Stimulated activated CD4-positive, alpha-beta T cell treated with anti-CD3 and anti-CD28 coated beads, Interleukin-2, amount 100 ng/mL, for 4 hours (primary cell): Measurements from ENCODE around the gene ZC2HC1C.
A peak's percentile ranks its signal among the peaks of the same experiment; 100 is the strongest.

Source experiments
- DNase-seq: peaks from one replicate; pipeline ENCODE4 v3.0.0-alpha.2; 2020; ENCODE audit warnings: low read depth

The ZC2HC1C gene, protein sequence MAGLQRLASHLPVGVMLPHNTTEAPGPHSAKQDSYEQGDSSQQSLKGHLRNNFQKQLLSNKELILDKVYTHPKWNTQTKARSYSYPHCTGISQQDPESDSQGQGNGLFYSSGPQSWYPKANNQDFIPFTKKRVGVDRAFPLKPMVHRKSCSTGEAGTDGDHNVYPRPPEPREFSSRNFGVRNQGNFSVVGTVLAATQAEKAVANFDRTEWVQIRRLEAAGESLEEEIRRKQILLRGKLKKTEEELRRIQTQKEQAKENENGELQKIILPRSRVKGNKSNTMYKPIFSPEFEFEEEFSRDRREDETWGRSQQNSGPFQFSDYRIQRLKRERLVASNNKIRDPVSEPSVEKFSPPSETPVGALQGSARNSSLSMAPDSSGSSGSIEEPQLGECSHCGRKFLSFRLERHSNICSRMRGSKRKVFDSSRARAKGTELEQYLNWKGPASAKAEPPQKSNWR

DNA sequence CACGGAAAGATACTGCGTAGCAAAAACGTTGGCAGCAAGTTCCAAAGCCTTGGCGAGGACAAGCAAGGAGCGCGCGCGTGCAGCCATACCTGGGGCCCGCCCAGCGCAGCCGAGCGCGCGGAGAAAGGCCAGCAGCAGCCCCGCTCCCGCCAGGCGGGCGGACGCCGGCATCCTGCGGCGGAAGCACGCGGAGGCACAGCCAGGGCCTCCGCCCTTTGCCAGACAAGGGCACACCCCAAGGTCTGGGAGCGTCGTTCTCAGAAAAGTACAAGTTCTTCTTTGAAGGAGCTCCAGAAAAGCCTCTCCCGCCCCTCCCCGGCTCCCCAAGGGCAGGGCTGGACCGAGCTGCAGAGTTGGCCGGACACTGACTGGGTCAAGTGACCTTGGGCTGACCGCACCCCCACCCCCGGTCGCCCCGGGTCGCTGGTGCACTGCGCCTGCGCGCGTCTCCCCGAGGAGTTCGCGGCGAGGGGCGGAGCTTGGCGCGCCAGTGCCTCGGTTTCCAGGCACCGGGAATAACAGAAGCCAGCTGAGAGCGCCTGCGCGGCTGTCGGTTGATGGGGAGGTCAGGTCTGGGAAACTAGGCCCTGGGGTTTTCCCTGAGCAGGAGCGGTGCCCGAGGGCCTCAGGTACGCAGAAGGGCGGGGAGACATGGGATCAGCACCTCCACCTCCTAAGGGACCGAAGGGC lies at the start of gene ZC2HC1C:
TSS of gene ZC2HC1C (plus strand) at position 521 of the 690 bp plus-strand sequence. CDS start 933 bp downstream, outside the sequence.
- DNase-seq = peak; percentile 30

DNA sequence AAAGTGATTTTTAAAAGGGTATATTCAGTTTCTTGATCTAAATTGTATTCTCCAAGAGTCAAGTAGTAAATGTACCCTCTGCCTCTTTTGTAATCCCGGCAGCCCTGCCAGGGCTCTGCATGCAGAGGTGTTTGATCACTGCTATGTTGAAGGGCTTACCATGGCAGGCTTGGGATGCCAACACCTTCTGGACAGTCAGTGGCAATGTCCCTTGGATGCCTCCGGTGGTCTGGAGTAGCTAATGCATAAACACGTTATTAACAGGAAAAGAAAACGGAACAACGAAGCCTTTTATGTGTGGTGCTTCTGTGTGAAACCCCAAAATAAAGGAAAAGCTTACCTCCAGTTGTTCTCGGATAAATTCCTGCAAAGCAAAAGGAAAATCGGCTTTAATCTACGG lies 46.8 kb upstream of the ZC2HC1C start:
- DNase-seq = no peak

DNA sequence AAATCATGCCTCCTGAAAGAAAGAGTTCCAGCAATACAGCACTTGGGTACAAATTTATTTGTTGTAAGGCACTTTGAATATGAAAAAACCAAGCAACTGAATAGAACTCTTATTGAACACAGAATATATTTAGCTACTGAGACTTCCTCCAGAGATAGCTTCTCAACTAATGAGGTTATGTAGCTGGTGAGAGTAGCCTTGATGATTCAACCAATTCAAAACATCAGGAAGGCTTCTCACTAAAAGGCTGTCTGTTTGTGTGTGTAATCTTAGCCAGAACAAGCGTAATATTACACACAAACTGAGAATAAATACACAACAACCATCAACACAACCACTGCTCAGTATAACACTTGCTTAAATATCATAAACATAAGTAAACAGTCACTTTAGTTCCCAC lies 46.3 kb upstream of the ZC2HC1C start:
- DNase-seq = no peak

DNA sequence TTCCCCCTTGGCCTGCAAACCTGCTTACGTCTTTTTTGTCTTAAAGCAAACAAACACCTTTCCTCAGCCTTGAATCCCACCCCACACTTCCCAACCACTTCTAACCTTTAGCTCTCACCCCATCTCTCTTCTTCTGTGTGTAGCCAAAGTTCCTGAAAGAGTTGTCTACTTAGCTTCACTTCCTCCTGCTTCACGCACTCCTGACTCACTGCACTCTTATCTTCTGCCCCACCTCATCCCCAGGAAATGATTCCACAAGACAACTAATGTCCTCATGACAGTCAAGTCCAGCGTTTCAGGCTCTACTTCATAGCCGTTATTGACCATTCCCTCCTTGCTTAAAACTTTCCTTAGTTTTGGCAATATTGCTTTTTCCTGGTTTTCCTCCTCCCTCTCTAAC lies 44.4 kb upstream of the ZC2HC1C start:
- no peak for DNase-seq

DNA sequence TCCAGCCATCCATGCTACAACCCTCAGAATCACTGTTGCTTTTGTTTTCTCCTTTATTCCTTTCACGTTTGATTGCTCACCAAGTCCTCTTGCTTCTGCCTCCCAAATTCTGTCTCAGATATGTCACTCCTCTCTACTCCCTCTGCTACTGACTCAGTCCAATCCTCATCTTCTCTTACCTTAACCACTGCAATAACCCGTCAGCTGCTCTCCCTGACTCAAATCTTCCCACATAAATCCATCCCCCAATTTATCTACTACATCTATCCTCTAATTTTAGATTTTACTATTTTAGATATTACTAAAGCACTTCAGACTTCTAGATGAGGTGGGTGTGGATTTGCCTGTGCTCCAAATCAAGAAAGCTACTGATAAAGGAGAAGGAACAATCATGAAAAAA lies 43.6 kb upstream of the ZC2HC1C start:
- DNase-seq = no peak

DNA sequence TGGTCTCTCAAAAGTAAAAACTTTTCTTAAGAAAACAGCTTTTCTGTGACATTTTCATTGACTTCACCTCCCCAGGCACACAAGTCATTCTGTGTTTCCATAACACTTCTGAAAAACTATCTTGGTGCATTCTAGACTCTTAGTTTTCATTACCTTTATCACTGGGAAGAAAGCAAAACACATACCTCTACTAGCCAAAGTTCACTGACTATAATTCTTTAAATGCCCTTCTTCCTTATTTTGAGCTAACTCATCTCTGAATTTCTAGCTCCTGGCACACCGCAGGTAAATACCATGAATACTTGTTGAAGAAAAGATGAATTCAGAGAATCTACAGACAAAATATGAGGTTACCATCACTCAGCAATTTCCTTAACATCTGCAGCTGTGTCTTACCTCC lies 39.3 kb upstream of the ZC2HC1C start:
- DNase-seq = no peak

DNA sequence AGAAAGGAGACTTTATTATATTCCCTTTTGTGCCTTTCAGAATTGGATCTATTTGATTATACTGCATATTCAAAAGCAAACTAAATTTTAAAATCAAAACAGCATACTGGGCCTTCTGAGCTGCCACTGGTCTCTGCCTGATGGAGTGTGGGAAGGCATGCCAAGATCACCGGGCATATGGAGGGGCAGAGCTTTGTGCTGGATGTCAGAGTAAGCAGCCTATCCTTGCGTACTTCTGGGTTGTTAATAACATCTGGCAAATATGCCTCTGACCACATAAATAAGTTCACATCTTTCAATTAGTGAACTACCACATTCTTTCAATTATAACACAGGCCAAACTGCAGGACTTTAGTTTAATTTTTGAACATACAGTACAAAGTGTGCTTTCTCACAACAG lies 36.5 kb upstream of the ZC2HC1C start:
- DNase-seq = no peak

DNA sequence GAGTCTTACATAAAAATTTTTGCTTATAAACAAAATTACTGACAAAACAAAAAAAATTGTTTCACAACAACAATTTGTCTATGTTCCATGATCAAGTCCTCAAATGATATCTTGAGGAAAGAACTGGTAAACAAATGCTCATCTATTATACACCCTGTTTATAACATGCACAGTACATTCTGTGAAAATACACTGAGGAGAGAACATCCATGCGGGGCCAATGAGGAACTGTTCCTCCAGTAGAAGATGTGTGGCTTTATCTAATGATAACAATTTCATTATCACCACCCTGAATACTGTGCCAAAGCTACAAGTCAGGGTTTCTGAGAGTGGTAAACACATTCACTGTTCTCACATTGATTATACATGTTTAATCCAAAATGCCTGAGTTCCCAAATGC lies 28.9 kb upstream of the ZC2HC1C start:
- no peak for DNase-seq

DNA sequence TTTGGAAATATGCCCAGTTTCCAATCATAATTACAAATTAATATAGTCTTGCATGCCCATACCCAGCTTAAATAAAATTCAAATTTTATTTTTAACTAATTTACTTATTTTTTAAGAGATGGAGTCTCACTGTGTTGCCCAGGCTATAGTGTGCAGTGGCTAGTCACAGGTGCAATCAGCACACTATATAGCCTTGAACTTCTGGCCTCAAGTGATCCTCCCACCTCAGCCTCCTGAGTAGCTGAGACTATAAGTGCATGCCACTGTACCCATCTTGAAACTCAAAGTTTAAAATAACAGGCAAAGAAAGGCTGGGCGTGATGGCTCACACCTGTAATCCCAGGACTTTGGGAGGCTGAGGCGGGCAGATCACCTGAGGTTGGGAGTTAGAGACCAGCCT lies 28.5 kb upstream of the ZC2HC1C start:
- no peak for DNase-seq

DNA sequence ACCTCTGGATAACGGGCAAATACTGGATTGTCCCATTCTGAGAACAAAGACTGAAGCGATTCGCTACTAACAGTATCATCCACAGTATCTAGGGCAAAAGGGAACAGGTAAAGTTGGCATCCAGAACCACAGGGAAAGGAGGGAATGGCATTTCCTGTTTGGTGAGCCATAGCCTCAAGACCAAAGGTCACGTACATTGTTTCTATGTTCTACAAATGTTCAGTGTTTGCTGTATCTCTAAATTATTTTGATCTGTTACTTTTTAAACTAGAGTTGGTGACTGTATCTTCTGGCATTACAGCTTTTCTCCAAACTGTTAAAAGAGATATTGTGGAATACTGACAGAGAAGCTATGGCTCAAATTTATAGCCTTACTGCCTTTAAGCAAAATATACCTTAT lies 27.8 kb upstream of the ZC2HC1C start:
- no peak for DNase-seq

DNA sequence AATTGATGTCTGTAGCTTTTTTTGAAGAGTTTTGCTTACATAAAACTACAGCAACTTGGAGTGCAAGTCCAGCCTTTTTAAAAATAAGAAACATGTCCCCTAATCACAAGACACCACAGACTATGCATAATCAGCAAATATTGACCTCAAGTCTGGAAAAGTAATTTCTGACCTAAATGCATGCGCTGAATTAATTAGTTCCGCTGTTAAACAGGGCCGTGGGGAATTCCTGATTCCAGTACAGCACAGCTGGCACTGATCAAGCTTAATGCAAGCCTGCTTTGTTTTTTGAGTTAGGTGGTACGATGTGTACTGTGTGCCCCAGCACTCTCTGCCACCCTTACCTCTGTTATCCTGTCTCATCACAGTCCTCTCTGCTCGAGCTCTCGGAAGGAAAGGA lies 27.4 kb upstream of the ZC2HC1C start:
- DNase-seq = no peak

DNA sequence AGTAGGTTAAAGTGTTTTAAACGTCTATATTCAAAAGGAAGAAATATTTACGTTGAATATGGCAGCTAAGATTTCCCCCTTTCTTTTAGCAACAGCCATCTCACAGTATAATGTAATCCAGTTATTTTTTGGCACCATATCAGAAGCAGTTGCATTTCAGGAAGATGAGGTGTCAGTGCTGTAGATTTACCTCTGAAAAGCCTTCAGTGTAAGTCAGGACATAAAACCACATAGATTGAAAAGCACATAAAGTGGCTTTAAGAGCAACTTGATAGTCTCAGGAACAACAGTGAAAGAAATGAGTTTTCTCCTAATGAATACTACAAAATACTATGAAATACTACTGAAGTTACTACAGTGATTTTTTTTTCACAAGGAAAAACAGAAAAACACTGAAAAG lies 25.1 kb upstream of the ZC2HC1C start:
- DNase-seq = no peak

DNA sequence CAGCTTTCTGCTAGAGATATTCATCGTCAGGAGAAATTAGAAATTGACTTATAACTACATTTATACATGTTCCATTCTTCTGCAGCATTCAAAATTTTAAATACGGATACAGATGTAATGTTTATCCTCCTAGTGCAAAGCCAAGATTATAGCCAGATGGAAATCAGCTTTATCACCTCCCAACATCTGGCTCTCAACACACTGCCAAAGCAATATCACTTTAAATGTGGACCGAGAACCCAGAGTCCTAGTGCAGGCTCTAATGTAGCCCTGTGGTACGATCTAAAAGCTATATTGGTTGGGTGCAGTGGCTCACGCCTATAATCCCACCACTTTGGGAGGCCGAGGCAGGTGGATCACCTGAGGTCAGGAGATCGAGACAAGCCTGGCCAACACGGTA lies 24.7 kb upstream of the ZC2HC1C start:
- DNase-seq = no peak

DNA sequence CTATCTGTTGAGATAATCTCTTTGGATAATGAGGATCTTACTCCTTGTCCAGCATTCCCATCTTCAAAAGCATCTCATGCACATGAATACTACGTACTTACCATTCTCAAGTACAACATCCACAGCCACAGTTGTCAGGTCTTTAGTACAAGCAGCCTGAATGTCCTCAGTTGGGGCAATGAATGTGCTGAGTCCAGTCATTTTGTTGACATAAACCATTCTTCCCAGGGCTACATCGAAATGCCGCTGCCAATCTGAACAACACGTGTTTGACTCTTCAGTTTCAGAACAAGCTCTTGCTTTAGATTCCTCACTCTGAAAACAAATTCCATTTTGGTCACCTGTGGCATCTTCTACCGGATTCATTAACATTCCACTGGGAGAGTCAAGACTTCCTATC lies 23.2 kb upstream of the ZC2HC1C start:
- no peak for DNase-seq

DNA sequence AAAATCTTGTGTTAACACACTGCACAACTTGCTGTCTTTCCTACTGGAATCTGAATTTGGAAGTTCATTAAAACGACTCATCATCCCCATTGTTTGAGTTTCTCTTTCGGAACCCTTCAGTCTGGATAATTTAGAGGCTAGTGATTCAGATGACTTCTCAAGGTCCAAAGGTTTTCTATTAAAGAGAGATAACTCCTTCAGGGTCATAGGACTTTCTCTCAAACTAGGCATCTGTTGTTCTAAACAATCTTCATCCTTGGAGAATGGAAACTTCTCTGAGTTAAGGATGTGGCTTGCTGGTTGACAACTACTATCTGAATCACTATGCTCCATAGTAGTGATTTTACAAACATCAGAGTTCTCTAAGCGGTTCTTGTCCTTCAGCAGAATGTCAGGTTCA lies 22.5 kb upstream of the ZC2HC1C start:
- no peak for DNase-seq

DNA sequence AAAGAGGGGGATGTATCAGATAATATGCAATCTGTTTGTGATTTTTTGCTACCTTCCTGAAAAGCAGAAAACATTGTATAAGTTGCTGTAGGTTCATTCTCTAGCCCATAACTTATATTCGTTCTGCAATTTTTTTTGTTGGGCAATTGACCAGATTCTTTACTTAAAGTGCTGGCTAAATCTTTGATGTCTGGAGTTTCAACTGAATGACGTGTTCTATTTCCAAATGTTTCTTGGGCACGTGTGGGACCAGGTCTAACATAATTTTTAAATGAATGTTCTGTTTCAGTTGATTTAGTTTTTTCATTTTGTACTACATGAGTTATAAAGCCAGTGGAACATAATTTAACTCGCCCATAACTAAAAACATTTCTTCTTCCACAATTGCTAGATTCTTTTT lies 21.9 kb upstream of the ZC2HC1C start:
- DNase-seq = no peak

DNA sequence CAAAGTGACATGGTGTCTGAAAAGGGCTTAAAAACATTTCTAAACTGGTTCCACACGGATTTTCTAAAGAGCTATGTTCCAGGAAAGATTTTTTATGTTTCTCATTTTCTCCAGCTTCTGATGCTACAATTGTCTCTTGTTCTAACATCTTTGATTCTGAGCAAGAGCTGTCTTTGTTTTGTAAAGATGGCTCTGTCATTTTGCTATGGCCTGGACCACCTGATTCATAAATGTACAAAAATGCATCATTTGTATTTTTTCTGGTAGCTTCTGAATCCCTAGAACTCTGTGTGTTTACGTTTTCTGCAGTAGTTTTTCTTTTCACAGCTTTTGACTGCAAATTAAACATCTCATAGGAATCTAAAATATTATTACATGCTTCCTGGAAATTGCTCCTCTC lies 21.3 kb upstream of the ZC2HC1C start:
- no peak for DNase-seq

DNA sequence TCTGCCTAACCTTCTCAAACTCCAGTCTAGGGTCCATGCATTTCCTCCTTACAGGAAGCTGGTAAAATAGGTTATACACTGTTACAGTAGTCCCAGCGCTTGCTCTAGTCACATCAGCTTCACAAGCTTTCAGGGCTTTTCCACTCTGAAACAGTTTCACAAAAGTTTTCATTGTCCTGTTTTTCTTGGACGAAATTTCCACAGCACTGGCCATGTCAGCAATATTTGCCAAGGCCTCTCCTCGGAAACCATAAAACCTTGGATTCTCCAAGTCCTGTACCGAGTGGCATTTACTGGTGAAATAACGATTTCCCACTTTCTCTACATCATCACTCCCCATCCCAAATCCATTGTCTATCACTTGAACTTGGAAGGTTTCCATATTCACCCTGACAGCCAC lies 20.3 kb upstream of the ZC2HC1C start:
- no peak for DNase-seq

DNA sequence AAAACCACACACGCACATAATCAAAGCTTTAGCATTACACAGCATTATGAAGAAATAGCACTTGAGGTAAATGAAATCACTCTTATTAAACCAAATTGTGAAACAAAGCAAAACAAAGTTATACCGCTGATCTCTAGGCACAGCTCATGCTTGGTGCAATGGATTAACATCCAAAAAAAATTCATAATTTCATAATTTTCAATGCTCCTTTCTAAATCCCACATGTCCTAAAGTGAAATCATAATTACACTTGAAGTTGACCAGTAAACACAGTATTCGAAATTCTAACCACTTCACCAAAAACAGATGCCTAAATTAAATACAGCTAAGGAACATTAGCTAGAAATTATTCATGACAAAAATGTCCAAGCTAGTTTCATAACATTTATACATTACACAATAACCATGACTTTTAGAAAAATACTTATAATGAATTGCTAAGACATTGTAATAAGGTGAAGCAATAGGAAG lies 19.7 kb upstream of the ZC2HC1C start:
- no peak for DNase-seq

DNA sequence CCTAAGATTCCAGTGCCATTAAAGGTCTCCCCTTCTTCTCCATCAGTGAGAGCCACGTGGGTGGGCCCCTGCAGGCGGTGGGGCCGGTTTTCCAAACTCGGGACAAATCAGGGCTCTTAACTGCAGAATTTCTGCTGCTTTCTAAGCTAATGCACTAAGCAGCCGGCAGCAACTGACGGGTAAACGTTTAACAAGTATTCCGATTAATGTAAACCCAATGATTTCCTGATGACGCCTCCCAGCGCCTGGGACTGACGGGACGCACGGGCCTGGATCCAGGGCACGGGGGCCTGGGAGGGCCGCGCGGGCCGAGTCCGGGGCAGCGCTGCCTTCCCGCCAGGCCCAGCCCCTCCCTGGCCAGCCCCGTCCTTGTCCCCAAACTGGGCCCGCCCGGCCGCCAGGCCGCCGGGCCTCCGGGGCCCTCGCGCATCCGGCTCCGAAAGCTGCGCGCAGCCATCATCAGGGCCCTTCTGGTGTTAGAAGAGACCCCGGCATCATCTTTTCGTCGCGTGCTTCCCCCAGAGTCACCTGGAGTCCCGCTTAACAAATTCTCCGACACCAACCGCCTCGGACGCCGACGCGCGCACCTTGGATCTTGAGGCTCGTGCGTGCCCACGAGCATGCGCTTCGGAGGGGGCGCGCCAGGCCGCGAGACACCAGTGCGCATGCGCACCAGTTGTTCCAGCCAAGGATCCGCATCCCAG lies 18.4 kb upstream of the ZC2HC1C start, which contains the start of gene MLH3:
TSS of gene MLH3 (minus strand) at position 616 of the 704 bp plus-strand sequence. CDS start 1,812 bp downstream, outside the sequence.
- DNase-seq = peak; percentile 72

DNA sequence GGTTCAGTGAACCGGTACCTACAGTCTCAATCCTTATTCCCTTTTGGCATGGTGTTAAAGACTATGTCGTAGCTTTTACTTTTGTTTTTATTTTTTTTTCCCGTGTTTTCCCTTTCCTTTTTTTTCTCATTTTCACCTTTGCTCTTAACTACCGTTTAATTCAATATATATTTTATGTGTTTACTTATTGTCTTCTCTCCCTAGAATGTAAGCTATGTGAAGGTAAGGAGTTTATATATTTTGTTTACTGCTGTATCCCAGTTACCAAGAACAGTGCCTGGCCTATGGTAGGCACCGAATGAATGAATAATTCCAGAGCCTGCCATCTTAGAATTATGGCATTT lies 17.9 kb upstream of the ZC2HC1C start:
- no peak for DNase-seq

DNA sequence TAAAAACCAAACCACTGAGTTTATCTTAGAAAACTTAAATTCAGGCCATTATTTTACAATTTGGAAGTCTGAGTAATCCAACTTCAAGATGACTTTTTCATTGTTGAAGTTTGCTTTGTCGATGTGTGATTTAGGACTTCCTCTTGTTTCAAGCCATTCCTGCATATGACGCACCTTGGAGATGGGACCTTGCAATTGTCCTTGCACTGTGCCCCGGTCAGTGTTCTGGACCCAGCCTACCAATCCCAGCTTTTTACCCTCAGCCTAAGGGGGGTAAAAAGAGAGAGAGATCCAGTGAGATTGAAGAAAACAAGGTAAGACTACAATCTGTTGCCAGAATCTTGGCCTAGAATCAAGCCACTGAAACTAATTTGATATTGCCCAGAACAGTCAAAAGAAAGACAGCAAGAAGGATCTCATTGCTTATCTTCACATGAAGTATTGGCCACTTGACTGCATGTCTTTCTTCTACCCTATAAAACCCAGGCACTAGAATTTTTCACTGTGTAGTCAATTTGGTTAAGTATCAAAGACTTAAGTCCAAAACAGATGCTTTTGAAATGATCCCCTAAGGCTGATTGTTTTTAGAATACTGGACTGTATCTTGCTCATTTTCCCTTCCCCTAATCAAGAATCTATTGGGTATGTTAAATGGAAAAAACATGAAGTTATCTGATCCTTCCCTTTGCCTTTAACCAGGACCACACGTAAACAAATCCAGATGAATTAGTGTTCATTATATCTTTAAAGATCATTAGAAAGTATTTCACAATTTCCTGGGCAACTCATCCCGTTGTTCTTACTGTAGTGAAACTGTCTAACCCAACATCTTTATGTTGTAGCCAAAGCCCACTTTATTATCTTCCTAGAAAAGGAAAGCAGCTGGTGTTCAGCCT lies 15.8 kb upstream of the ZC2HC1C start:
- DNase-seq = no peak
